Keratinocyte (primary cell): Measurements from ENCODE around the gene TAB2. TPM values are rescaled to one million over a fixed set of nuclear protein-coding genes. Genes with fewer than 3 reads are reported as not detected.

Source experiments
- DNase-seq: peaks from one replicate; pipeline ENCODE4 v3.0.0-alpha.2; 2011; ENCODE audit warnings: low read depth, missing footprints, low spot score
- FAIRE-seq: peaks from 2 replicates; lab custom pipeline; 2011; peaks lifted over from hg19 to GRCh38; lab: Jason Lieb, UNC
- H2AFZ ChIP-seq: 2 replicates; pipeline ENCODE4 v1.6.0; 2012; ENCODE audit warnings: low read length, control low read depth, inconsistent platforms; ENCODE audit not compliant: control insufficient read depth
- H3K27ac ChIP-seq: 2 replicates; pipeline ENCODE4 v1.5.1; 2011; ENCODE audit warnings: low read length; ENCODE audit not compliant: control insufficient read depth, insufficient read depth
- H3K27me3 ChIP-seq: 3 replicates; pipeline ENCODE4 v1.6.0; 2011; ENCODE audit warnings: low read length; ENCODE audit not compliant: control insufficient read depth, insufficient read depth; ENCODE audit errors: extremely low read depth
- H3K36me3 ChIP-seq, 2 experiments: 2 replicates in 1 of 2; 3 replicates in 1 of 2; pipeline ENCODE4 v1.5.1; 2011; ENCODE audit warnings: low read length in 2 of 2, mild to moderate bottlenecking in 1 of 2; ENCODE audit not compliant: control insufficient read depth in 2 of 2, insufficient read depth in 2 of 2; ENCODE audit errors: extremely low read depth in 1 of 2
- H3K4me1 ChIP-seq: 3 replicates; pipeline ENCODE4 v1.5.1; 2011; ENCODE audit warnings: low read length; ENCODE audit not compliant: control insufficient read depth, insufficient read depth; ENCODE audit errors: extremely low read depth
- H3K4me2 ChIP-seq: 3 replicates; pipeline ENCODE4 v1.6.0; 2011; ENCODE audit warnings: low read depth, low read length; ENCODE audit not compliant: control insufficient read depth, insufficient read depth; ENCODE audit errors: extremely low read depth
- H3K4me3 ChIP-seq, 3 experiments: fragments of 200-600 bp in 1 of 3; sonication (generic) in 1 of 3; 2 replicates in 2 of 3; 3 replicates in 1 of 3; pipeline ENCODE4 v1.5.1; 2011 to 2016; ENCODE audit warnings: low read length in 3 of 3, mild to moderate bottlenecking in 3 of 3, control low read depth in 2 of 3, inconsistent platforms in 1 of 3, low read depth in 1 of 3, mixed read lengths in 1 of 3, mixed run types in 1 of 3, moderate library complexity in 1 of 3; ENCODE audit not compliant: control insufficient read depth in 2 of 3, insufficient read depth in 2 of 3; ENCODE audit errors: extremely low read depth in 1 of 3
- H3K79me2 ChIP-seq: 2 replicates; pipeline ENCODE4 v1.6.0; 2012; ENCODE audit warnings: low read length; ENCODE audit not compliant: control insufficient read depth, insufficient read depth
- H3K9ac ChIP-seq: 3 replicates; pipeline ENCODE4 v1.6.0; 2011; ENCODE audit warnings: low read length; ENCODE audit not compliant: control insufficient read depth, insufficient read depth; ENCODE audit errors: extremely low read depth
- H3K9me1 ChIP-seq: 3 replicates; pipeline ENCODE4 v1.6.0; 2011; ENCODE audit warnings: low read length; ENCODE audit not compliant: control insufficient read depth, insufficient read depth; ENCODE audit errors: extremely low read depth
- H3K9me3 ChIP-seq: 2 replicates; pipeline ENCODE4 v1.5.1; 2012; ENCODE audit warnings: low read depth, low read length; ENCODE audit not compliant: control insufficient read depth
- H4K20me1 ChIP-seq: 3 replicates; pipeline ENCODE4 v1.6.0; 2011; ENCODE audit warnings: low read length; ENCODE audit not compliant: control insufficient read depth, insufficient read depth; ENCODE audit errors: extremely low read depth
- CTCF ChIP-seq, 3 experiments: IDR thresholded peaks in 1 of 3; conservative IDR thresholded peaks in 1 of 3; optimal IDR thresholded peaks in 1 of 3; 2 replicates in 2 of 3; 3 replicates in 1 of 3; pipeline versions ENCODE3 to v1.5.1; 2011; ENCODE audit warnings: low read length in 3 of 3, mild to moderate bottlenecking in 3 of 3, moderate library complexity in 2 of 3, control low read depth in 1 of 3, inconsistent platforms in 1 of 3; ENCODE audit not compliant: insufficient read depth in 2 of 3; ENCODE audit errors: extremely low read depth in 1 of 3
- EZH2 ChIP-seq: IDR thresholded peaks from one replicate; pipeline ENCODE4 v1.6.1; 2012; ENCODE audit warnings: inconsistent platforms, mild to moderate bottlenecking, low read length, moderate library complexity
- dilution Hi-C: fragments of 300-500 bp; cut with MboI; formaldehyde crosslinking; loops from one replicate; pipeline ENCODE4 v1.7.0; 2020; ENCODE audit warnings: low sequenced_read_pairs; ENCODE audit not compliant: extremely low pct_ligation_motif_present
- polyA plus RNA-seq, 5 experiments: library from polyadenylated mRNA; depleted of rRNA in 3 of 5; stranded (reverse) in 3 of 5; stranded (forward) in 1 of 5; unstranded in 1 of 5; fragments of >200 nt; gene quantifications; 1 replicate in 1 of 5; 2 replicates in 3 of 5; 3 replicates in 1 of 5; pipeline versions ENCODE4 v1.2.1 to v1.2.3, GENCODE V29; 2011 to 2012; ENCODE audit warnings: missing spikeins in 2 of 5, low read depth in 1 of 5, low replicate concordance in 1 of 5

Gene TAB2
- polyA plus RNA-seq, 1 donor (not counting 4 experiments of a cell fraction or from before 2014, with no cell fraction given), result 47.5 TPM

- H3K4me3 ChIP-seq, result no peak overlapping the region
- no peak overlapping the region for H3K27ac ChIP-seq
- H3K36me3 ChIP-seq, result no peaks in the 10 kb centered on the region
- H3K9me3 ChIP-seq, result no peaks in the 10 kb centered on the region
- no peak overlapping the region for H3K9ac ChIP-seq
- no peaks in the 10 kb centered on the region for H3K79me2 ChIP-seq
- dilution Hi-C loops, result no loop called here
- no peaks in the 10 kb centered on the region for H4K20me1 ChIP-seq
- DNase-seq, result no peak
- H2AFZ ChIP-seq, result no peak overlapping the region
- no peak for FAIRE-seq
- no peak overlapping the region for H3K4me2 ChIP-seq
- H3K27me3 ChIP-seq, result no peaks in the 10 kb centered on the region
- no peaks in the 10 kb centered on the region for H3K9me1 ChIP-seq
- TF ChIP-seq CTCF (optimal IDR thresholded peaks at IDR 0.05 in 1 of 3, IDR thresholded peaks at IDR 0.05 in 1 of 3, conservative IDR thresholded peaks at IDR 0.05 in 1 of 3; ENCODE audit: extremely low read depth in 1 of 3, insufficient read depth in 2 of 3, low read length in 3 of 3) (no peak), EZH2 (no peak)
- H3K4me1 ChIP-seq, result no peaks in the 10 kb centered on the region
These were observed 116.4 kb downstream of the TAB2 start for GRCh38 chr6:149433881-149434280.

GRCh38 chr6:149435919-149436586 is 118.5 kb downstream of the TAB2 start:
- no peak for FAIRE-seq
- dilution Hi-C loops, result no loop called here
- no peaks in the 10 kb centered on the region for H3K79me2 ChIP-seq
- no peaks in the 10 kb centered on the region for H3K36me3 ChIP-seq
- DNase-seq, result no peak
- no peaks in the 10 kb centered on the region for H3K9me1 ChIP-seq
- no peaks in the 10 kb centered on the region for H4K20me1 ChIP-seq
- H3K4me1 ChIP-seq, result no peaks in the 10 kb centered on the region
- no peaks in the 10 kb centered on the region for H3K9me3 ChIP-seq
- no peak overlapping the region for H3K9ac ChIP-seq
- no peak overlapping the region for H2AFZ ChIP-seq
- TF ChIP-seq CTCF (optimal IDR thresholded peaks at IDR 0.05 in 1 of 3, IDR thresholded peaks at IDR 0.05 in 1 of 3, conservative IDR thresholded peaks at IDR 0.05 in 1 of 3; ENCODE audit: extremely low read depth in 1 of 3, insufficient read depth in 2 of 3, low read length in 3 of 3), result no peak
- TF ChIP-seq EZH2, result no peak
- H3K27ac ChIP-seq, result no peak overlapping the region
- no peaks in the 10 kb centered on the region for H3K27me3 ChIP-seq
- H3K4me3 ChIP-seq, result no peak overlapping the region
- no peak overlapping the region for H3K4me2 ChIP-seq
